HT-29 (cell line): ENCODE results near the gene CAPN14. TPM values are rescaled to one million over a fixed set of nuclear protein-coding genes. Genes with fewer than 3 reads are reported as not detected.
"Not testable (repeated sequence)": the region's sequence is repeated elsewhere in the genome, so short reads cannot be mapped to it uniquely, and the experiment has no call there.

Experiments used
- DNase-seq: peaks from one replicate; pipeline ENCODE4 v3.0.0-alpha.2; 2015; ENCODE audit warnings: low spot score
- total RNA-seq: library from RNA; depleted of rRNA; stranded (reverse); fragments of >200 nt; shearing (Covaris generic); gene quantifications from 2 replicates; pipeline ENCODE4 v1.2.3, GENCODE V29; 2014

Gene CAPN14
- total RNA-seq, 1 experiment from 2014 or later, result not detected

DNA sequence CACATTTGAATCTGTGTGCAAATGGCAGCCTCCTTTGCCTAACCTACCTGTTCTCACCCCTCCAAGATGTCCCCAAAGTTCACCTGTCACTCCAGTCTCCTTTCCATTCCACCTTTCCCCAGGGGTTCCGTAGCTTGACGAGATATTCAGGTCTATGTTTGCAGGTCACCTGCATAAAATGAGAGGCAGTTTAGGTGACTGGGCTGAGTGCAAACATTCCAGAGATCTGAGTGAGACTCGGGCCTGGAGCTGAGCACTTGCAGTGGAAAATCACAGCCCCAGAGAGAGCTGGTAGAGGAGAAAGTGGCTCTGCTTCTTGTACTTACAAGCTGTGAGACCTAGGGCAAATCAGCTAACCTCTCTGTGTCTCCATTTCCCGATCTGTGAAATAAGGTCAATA, 20.1 kb downstream of the CAPN14 start:
- DNase-seq, result no peak

DNA sequence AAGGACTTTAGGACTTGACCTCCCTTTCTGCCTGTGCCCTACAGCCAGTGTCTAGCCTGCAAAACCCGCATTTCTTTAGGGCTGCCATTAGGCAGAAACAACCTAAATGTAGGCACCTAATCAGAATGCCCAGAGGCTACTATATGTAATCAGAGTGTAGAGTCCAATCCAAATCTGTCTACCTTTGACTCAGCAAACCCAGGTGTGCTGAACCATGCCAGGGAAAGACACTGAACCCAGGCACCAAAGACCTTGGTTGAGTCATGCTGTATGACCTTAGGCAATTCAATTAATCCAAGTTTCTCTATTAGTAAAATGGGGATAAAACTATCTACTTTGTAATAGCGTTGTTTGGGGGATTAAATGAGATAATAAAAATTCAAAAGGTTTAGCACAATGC, 20.7 kb downstream of the CAPN14 start:
- DNase-seq, result no peak

DNA sequence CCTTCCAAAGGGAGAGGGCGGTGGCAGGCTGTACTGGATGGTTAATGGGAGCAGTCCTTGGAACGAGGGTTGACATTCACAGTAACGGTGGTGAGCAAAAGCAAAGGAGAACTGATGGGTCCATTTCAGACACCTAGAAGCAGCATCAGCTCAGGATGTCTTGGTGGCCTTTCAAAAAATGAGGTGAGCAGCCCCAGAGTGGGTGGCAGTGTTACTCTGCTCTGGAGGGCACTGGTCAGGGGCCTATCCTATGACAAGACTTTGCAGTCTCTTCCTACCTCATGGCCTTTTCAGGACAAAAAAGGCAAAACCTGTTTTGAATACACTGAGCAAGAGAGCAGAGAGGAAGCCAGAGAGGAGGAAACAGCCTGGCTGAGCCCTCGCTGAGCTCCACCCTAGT, 23.5 kb downstream of the CAPN14 start:
- DNase-seq, result no peak

DNA sequence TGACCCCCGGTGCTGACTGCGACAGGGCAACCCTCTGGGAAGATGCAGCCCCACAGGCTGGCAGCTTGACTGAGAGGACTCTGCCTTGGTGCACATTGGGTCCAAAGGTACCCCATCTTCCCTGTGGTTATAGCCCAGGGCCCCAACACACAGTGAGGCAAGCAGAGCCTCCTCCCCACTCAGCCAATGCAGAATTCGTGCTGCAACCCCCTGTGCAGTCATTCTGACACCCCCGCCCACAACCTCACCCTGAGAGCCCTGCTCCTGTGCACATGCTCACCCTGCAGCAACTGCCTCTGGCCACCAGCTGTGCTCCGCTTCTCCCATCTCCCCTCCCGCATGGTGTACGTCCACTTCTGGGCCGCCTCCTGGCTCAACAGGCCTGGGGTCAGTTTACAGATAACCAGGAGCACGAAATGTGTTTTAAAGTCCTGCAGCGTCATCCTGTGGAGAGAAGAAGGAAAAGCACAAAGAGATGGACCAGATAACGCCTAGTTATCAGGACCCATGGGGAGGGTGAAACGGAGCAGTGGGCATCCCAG, 24.4 kb downstream of the CAPN14 start:
- no peak for DNase-seq

DNA sequence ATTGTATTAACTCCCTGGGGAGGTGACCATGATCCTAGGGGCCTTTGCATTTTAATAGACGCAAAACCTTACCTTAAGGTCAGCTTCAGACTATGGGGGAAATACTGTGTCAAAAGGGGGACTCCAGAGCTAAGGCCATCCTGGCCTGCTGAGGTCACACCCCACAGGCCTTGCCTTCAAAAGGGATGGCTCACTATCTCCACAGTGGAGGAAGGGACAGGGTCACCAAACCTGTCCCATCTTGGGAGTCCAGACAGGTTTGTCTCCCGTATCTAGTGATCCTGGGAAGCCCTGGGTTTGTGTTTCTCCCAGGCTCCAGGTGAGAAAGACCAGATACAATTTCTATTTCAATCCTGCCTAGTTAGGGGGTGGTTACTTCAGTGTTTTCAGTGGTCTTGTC, 24.9 kb downstream of the CAPN14 start:
- DNase-seq, result no peak

DNA sequence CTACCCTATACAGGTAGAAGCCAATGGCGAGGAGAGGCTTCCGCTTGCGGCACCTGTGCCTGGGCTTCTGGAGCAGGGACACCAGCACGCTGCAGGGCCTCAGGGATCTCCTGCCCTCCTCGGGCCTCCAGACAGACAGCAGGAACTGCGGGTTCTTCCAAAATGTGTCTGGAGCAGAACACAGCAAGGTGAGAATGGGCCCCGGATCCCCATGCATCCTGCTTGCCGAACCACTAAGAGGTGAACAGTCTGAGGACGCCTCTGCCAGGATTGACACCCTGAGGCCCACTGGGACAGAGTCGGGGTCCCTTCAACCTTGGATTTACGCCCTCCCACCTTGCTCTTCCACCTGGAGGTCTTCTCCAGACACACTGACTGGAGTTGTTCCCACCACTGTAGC, 25.4 kb downstream of the CAPN14 start:
- no peak for DNase-seq

DNA sequence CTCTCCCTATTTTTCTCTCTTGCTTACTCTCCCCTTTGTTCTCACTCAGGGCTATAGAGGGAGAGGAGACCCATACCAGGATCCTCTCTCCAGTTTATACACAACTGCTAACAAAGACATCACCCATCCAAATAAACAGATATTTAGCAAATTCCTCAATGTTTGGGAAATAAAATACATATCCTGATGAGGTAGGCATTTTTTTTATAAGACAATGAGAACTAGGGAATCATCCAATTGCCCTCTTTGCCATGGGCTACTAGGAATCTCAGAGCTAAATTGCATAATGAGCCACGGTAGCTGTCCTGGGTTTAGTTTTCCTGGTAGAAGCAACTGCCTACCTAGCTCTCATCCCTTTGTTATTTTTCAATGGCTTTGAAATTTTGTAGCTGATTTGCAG, 27.1 kb downstream of the CAPN14 start:
- no peak for DNase-seq

DNA sequence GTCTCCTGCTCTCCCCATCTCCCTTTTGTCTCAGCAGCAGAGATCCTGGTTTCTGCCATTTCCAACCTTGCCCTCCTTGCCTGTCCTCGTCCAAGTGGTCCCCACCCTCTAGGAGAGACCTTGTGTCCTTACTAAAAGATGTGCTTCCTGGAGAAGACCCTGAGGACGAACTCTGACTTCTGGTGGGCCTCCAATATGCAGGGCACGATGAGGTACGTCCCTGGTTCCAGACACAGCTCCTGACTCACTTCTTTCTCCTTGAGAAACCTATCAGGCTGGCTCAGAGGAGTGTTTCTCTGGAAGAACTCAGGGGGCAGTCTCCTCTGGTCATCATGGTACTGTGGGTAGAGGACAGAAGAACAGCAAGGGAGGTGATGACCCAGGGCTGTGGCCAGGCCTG, 28.2 kb downstream of the CAPN14 start:
- DNase-seq, result no peak

DNA sequence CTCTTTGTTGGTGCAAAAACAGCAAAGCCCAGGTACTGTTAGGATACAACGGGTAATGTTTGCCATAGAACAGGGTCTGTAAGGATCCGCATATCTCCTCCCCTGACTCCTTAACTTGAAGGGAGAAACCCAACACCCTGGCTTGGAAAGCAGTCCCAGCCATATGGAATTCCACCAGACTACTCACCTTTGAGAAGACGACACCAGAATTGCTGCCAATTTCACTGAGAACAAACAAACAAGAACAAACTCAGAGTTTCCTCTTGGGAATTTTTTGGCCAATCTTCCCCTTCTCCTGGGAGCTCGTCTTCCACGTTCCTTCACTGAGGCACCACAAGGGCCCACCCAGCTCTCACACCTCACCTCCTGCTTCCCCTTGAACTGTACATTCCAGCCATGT, 29.2 kb downstream of the CAPN14 start:
- DNase-seq, result no peak

DNA sequence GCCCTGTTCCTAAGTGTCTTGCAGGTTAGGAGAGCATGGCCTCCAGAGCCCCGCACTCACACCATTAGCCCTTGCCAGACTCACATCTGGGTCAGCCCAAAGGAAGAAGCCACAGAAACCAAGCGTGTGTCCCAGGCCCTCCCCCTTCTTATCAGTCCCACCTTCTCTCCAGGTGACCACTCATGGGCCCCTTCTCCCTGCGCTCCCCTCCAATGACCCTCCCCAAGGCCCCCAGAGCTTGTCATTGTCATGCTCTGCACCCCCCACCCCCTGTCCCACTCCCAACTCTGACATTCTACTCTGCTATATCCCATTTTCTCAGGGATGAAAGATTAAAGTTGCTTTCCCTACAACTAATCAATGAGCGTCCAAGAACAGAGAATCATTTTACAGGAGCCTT, 30.1 kb downstream of the CAPN14 start:
- no peak for DNase-seq

DNA sequence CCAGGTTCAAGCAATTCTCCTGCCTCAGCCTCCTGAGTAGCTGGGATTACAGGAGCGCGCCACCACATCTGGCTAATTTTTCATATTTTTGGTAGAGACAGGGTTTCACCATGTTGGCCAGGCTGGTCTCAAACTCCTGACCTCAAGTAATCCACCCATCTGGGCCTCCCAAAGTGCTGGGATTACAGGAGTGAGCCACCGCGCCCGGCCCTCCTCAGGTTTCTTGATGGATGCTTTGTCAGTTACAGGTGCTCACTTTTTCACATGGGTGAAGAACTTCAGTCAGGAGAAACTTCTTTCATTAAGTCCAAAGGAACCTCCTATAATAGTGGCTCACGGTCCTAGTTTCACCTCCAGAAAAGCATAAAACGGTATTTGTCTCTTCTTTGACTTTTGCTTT, 33.3 kb downstream of the CAPN14 start:
- not testable (repeated sequence) for DNase-seq

DNA sequence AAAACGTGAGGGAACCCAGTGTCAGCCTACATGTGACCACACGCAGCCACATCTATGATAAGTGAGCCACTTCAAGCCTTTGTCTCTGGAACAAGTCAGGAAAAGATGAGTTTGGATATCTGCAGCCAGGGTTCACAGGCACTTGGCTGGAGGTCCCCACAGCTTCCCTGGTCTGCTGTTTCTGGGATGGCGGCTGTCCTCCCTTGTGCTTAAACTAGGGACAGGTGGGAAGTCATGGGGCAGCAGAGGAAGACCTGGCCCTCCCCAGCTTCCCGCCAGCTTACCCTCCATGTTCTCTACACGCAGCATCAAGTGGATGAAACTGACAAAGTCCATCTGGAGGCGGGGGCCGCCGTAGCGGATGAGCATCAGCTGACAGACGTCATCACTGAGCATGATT, 40.6 kb downstream of the CAPN14 start:
- no peak for DNase-seq

DNA sequence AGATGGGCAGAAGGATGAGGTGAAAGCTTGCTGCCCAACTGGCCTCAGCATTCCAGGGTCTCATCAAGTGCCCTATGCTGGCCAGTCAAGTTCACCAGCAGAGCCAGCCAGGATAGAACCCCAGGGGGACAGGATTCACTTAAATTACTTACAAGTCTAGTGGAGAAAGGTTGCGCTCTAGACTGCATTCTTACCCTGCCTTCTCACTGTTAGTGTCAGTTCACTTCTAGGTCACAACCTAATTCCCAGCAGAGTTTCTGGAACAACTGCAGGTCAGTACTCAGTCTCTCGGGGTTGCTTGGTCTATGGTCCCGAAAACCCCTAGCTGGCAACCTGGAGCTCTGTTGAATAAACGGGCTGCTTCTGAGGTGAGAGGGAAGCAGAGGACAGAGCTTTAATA, 46.2 kb downstream of the CAPN14 start:
- DNase-seq, result no peak

DNA sequence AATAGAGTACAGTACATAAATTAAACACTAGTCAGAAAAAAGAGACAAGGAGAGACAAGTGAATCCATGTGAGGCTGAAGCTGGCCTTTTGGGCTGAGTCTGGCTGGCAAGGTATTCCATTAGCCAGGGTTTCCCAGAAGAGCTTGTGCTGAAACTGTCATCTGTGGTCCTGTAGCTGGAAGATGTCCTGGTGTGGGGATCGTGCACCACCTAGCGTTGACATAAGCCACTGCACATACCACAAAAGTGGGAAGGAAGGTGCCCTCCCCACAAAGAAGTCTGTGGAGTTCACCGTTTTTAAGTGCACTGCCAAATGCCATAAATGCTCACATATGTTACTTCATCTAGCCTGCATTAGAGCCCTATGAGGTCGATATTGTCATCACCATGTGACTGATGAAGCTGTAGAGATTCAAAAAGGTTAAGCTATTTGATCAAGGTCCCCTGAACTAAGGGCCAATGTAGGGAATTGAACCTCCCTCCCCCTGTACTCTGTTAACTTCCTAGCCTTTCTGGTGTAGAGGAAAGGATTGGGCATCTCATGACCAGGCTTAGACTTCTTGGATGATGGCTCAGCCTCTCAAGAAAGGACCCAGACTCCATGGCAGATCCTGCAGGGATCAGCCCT, 47.1 kb downstream of the CAPN14 start:
- peak; percentile 77 for DNase-seq

DNA sequence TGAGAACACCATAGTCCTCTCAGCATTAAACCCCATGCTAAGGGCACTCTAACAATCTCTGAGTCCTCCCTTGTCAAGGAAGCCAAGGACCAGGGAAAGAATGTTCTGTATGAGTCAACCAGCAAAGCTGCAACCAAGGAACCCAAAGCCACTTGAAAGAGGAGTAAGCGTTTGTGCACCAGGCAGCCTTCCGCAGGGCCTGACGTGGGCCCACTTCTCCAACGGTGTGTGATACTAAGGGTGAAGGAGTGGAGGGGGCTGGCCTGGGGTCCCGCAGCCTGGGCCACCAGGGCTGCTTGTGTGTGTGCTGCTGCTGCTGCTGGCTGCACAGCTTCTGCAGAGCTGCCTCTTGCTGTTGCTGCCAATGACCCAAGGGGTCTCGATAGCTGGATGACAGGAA, 49.0 kb downstream of the CAPN14 start:
- no peak for DNase-seq

DNA sequence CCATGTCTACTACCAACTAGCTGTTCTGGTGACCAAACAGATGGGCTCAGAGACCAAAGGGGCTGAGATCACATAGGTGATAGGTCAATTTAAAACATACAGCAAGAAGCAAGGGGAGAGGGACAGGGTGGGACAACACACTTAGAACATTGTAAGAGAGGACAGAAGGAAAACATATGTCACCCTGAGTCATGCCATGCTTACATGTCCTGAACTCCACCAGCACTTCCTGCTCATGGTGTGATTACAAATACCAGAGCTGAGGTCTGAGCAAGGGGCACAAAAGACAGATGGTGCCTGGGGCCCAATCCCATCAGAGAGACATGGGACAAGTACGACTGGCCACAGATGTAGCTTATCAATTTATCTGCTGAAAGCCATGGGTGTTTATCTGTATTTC, 50.4 kb downstream of the CAPN14 start:
- DNase-seq, result no peak

DNA sequence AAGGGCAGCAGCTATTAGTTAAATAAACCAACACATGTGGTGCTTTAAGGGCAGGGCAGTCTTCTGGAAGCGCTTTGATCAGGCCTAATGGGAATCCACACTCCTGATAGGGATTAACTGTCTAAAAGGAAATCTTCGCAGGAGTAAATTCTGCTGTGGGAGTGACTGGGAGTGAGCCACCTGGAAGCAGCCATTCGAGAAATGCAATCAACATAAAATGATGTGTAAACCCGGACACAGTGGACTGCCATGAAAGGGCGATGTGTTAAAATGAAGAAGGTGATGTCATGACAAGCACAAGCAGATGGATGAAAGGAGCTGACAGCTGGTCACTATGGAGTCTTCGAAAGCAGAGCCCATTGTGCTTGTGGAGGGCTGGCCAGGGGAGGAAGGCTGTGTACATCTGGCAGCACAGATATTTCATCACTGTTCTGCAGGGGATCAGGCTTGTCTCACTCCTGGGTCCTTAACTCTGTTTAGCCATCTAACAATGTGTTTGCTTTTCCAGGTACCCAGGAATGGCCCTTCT, 54.2 kb downstream of the CAPN14 start:
- no peak for DNase-seq

DNA sequence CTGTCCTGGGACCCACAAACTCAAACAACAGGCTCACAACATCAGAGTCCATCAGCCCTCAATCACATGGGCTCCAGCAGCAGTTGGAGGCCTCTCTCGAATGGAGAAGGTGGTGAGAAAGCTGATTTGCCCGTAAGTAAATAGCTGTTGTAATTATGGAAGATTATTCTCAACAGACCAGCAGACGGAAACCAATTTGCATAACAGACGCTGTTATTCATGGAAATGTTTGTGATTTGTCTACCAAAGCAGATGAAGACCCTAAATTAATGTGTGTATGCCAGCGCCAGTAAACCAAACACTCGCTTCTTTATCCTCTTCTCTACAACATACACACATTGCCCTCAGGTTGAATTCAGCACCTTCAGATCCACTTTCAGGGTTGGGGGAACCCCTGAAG, 55.7 kb downstream of the CAPN14 start:
- DNase-seq, result no peak

DNA sequence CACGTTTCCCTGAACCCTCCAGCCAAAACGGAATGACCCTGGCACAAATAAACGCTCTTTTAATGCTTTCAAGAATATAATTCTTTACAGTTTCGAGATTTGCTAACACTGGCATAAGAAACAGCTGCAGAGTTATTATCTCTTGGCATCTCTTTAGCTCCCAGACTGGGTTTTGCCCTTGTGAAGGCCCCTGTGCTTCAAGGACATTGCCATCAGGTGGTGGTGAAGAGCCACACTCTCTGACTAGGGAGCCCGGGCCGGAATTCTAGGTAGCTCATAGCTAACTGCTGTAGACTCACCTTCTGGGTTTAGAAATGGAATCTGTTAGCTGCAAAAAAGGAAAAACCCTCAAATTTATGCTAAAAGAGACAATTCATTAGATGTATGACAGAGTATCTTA, 65.8 kb downstream of the CAPN14 start:
- peak; percentile 33 for DNase-seq

DNA sequence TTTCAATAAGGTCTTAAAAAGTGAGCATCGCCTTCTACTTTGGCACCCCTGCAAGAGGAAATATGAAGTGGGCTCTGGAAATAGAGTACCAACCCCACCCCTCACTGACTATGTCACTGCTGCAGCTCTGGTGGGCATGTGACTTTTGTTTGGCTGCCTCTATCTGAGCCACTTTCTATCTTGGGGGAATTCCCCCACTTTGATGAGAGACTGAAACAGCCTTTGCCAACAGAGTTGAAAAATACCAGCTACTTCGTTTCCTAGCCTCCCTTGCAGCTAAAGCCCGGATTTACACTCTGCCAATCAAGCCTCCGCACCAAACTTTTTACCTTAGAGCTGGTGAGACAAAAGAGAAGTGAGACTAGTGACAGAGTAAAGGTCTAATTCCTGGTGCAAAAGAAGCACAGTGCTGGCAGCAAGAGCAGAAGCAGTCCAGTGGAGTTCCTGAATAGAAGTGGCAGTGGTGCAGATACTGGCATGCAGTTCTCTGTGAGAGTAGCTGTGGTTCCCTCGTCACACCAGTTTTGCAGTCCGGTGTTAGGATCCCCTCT, 67.1 kb downstream of the CAPN14 start:
- no peak for DNase-seq

DNA sequence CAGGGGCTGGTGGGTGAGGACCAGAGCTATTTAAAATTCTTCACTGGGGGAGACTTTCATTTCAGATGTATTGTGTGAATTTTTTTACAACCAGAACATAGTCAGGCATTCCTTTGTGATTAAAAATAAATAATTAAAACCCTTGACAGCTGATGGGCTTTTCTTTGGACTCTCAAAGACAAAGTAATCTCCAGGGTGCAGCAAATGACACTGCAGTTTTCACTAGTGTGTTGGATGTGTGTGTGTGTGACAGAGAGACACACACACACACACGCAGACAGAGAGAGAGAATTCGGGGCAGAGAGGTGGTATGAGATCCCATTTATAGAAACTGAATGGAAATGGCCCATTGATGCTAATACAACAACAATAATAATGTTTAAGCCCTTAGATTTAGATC, 68.8 kb downstream of the CAPN14 start:
- no peak for DNase-seq

DNA sequence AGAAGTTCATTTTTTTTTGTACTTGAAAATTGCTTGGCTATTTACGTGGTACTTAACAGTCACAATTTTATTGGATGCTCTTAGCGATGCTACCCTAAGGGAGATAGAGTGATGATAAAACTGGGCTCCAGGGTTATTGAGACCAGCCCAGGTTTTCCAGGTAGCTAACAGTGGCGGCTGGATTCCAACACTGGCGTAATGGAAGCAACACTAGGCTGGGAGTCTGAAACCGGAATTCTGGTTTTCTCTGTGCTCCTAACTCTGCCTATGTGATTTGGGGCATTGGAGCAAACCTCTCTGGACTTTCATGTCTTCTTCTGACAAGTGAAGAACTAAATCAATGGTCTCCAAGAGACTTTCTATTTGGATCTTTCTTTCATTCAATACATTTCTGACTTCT, 69.7 kb downstream of the CAPN14 start:
- no peak for DNase-seq

DNA sequence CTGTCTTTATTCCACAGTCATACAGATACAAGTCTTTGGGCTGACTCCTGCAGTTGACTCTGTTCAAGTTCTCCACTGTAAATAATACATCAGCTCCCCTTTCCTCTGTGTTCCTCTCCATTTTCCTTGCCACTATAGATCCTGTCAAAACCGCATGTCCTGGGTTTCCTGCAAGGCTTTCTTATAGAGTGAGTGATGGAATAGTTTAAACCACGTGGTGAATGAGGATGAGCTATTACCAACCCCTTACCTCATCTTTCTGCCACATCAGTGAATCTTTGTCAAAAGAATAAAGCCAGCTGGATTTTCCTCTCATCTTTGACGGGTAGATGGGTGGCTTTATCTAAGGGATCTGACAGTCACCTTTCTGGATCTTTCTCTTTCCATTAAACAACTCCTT, 75.2 kb downstream of the CAPN14 start:
- DNase-seq, result no peak
